Measurements from ENCODE around the gene TMEM87A. TPM values are rescaled to one million over a fixed set of nuclear protein-coding genes. Genes with fewer than 3 reads are reported as not detected.

TMEM87A gene
- total and polyA plus RNA-seq, 12 donors, result 10.3 to 25.9 (median 20.2) TPM

- Histone ChIP-seq H3K9me3 (no peaks in the 10 kb centered on the region), H3K27ac (no peak overlapping the region), H3K4me3 (no peak overlapping the region), H3K27me3 (no peaks in the 10 kb centered on the region), H3K4me1 (peaks cover 0 to 10% (median 0%) of the 10 kb centered on the region in 9 donors), H3K36me3 (peaks cover 0 to 97% (median 39%) of the 10 kb centered on the region in 9 donors)
- DNase-seq (no peak), ATAC-seq (no peak)
- intact Hi-C loops (cut with DNase I), result loop anchor here in 1 of 10 donors (10.0 kb wide), 1 partner anchor 215 kb away; no protein-coding TSS in a partner anchor
- 48 to 50% methylated on average over 2 of the region's 2 CpGs for WGBS, 2 donors
- TF ChIP-seq CTCF (IDR thresholded peaks at IDR 0.05), result no peak
Observed at GRCh38 chr15:42220216-42220615, 53.0 kb downstream of the TMEM87A start.

- no peak overlapping the region for H3K27ac ChIP-seq
- no peak for ATAC-seq
- no peaks in the 10 kb centered on the region for H3K27me3 ChIP-seq
- H3K4me1 ChIP-seq, result peaks cover 0 to 10% (median 0%) of the 10 kb centered on the region in 9 donors
- TF ChIP-seq CTCF (IDR thresholded peaks at IDR 0.05), result no peak
- WGBS, 2 donors, result 29 to 31% methylated on average over 2 of the region's 2 CpGs
- H3K9me3 ChIP-seq, result no peaks in the 10 kb centered on the region
- H3K36me3 ChIP-seq, result peaks cover 0 to 97% (median 32%) of the 10 kb centered on the region in 9 donors
- no peak overlapping the region for H3K4me3 ChIP-seq
- intact Hi-C loops (cut with DNase I), result no loop called here
- no peak for DNase-seq
Observed at GRCh38 chr15:42218953-42219592, 54.2 kb downstream of the TMEM87A start.

- Histone ChIP-seq H3K36me3 (peaks cover 0 to 97% (median 27%) of the 10 kb centered on the region in 9 donors), H3K27me3 (no peaks in the 10 kb centered on the region), H3K4me1 (peaks cover 0 to 10% (median 0%) of the 10 kb centered on the region in 9 donors), H3K4me3 (no peak overlapping the region), H3K9me3 (no peaks in the 10 kb centered on the region), H3K27ac (no peak overlapping the region)
- WGBS, 2 donors, result 83 to 91% methylated on average over 2 of the region's 2 CpGs
- intact Hi-C loops (cut with DNase I), result no loop called here
- DNase-seq (no peak), ATAC-seq (no peak)
- no peak for TF ChIP-seq CTCF (IDR thresholded peaks at IDR 0.05)
Observed at GRCh38 chr15:42217568-42217967, 55.7 kb downstream of the TMEM87A start.

- H3K27ac ChIP-seq, result peak overlapping the region in 2 of 10 donors; percentile 30 to 39
Observed at GRCh38 chr15:42215913-42216829, 57.1 kb downstream of the TMEM87A start.

More at GRCh38 chr15:42215913-42216829, 57.1 kb downstream of the TMEM87A start:
- peak in 4 of 9 donors; percentile 10 to 26 (median 22) for TF ChIP-seq CTCF (IDR thresholded peaks at IDR 0.05)
- H3K36me3 ChIP-seq, result peaks cover 0 to 99% (median 34%) of the 10 kb centered on the region in 9 donors
- intact Hi-C loops (cut with DNase I), result no loop called here
- no peaks in the 10 kb centered on the region for H3K9me3 ChIP-seq
- H3K4me1 ChIP-seq, result peaks cover 0 to 10% (median 0%) of the 10 kb centered on the region in 9 donors
- WGBS, 2 donors, result 48 to 66% methylated on average over 4 of the region's 4 CpGs
- DNase-seq (no peak), ATAC-seq (peak in 1 of 8 donors; percentile 41)
- H3K4me3 ChIP-seq, result no peak overlapping the region
- no peaks in the 10 kb centered on the region for H3K27me3 ChIP-seq

All from heart right ventricle (tissue), 16 donors.